Activated CD8-positive, alpha-beta T cell treated with anti-CD3 and anti-CD28 coated beads, Interleukin-2, amount 10 ng/mL, durations not matched to agents 7 days and 5 days (primary cell): Measurements from ENCODE around the gene COL10A1. TPM values are rescaled to one million over a fixed set of nuclear protein-coding genes. Genes with fewer than 3 reads are reported as not detected.

Experiments
- ATAC-seq: fragments of 150-1000 bp; cut with Tn5 transposase; one replicate; pipeline ENCODE4 v1.10.0; 2021; ENCODE audit warnings: moderate library complexity
- CTCF ChIA-PET: fragments of 350-600 bp; sonication (Branson Sonifier 250); formaldehyde crosslinking; loops from one replicate; lab custom pipeline; 2021; ENCODE audit warnings: antibody characterized with exemption; lab: Charles Lee
- POLR2A ChIA-PET: fragments of 350-600 bp; sonication (Branson Sonifier 250); formaldehyde crosslinking; loops from one replicate; lab custom pipeline; 2021; ENCODE audit warnings: antibody characterized with exemption; lab: Charles Lee
- DNase-seq: peaks from one replicate; pipeline ENCODE4 v3.0.0-alpha.2; 2020
- H3K27ac Mint-ChIP-seq: one replicate; pipeline ENCODE4 v1.8.0; 2021; ENCODE audit warnings: mild to moderate bottlenecking, mixed read lengths
- H3K27me3 Mint-ChIP-seq: one replicate; pipeline ENCODE4 v1.8.0; 2021; ENCODE audit warnings: low read depth, mixed read lengths
- H3K36me3 Mint-ChIP-seq: one replicate; pipeline ENCODE4 v1.8.0; 2021; ENCODE audit warnings: low read depth, mixed read lengths
- H3K4me1 Mint-ChIP-seq: one replicate; pipeline ENCODE4 v1.8.0; 2021; ENCODE audit warnings: low read depth, mixed read lengths
- H3K4me3 Mint-ChIP-seq: one replicate; pipeline ENCODE4 v1.8.0; 2021; ENCODE audit warnings: mild to moderate bottlenecking, mixed read lengths
- H3K9me3 Mint-ChIP-seq: one replicate; pipeline ENCODE4 v1.8.0; 2022; ENCODE audit warnings: mixed read lengths; ENCODE audit not compliant: insufficient read depth
- total RNA-seq, 2 experiments: library from RNA; stranded (reverse); gene quantifications; one replicate each; pipeline ENCODE4 v1.2.3, GENCODE V29; 2021

Gene COL10A1
- total RNA-seq, 2 experiments from 2014 or later = not detected

- CTCF ChIA-PET = interaction anchor here (1.3 kb wide), 1 partner anchor 33 kb away, joined by 3 read pairs; no protein-coding TSS in a partner anchor
- no peaks in the 10 kb centered on the region for H3K36me3 Mint-ChIP-seq
- H3K27me3 Mint-ChIP-seq = peaks cover 24% of the 10 kb centered on the region
- H3K27ac Mint-ChIP-seq = no peak overlapping the region
- ATAC-seq = no peak
- H3K9me3 Mint-ChIP-seq = no peaks in the 10 kb centered on the region
- POLR2A ChIA-PET = no interaction called here
- no peak for DNase-seq
- H3K4me1 Mint-ChIP-seq = peaks cover under 1% of the 10 kb centered on the region
- H3K4me3 Mint-ChIP-seq = no peak overlapping the region
Measured at GRCh38 chr6:116078945-116079344, 47.0 kb downstream of the COL10A1 start.

GRCh38 chr6:116078522-116078921, 47.4 kb downstream of the COL10A1 start:
- Mint-ChIP-seq H3K27me3 (peaks cover 26% of the 10 kb centered on the region), H3K4me3 (no peak overlapping the region), H3K4me1 (peaks cover 2% of the 10 kb centered on the region), H3K27ac (no peak overlapping the region), H3K9me3 (no peaks in the 10 kb centered on the region), H3K36me3 (no peaks in the 10 kb centered on the region)
- ATAC-seq (no peak), DNase-seq (no peak)
- ChIA-PET CTCF (interaction anchor here (0.9 to 1.3 kb wide), 2 partner anchors 31 to 34 kb away, joined by 3 read pairs; no protein-coding TSS in a partner anchor), POLR2A (no interaction called here)

GRCh38 chr6:116074732-116075390, 51.1 kb downstream of the COL10A1 start:
- DNase-seq = no peak
- Mint-ChIP-seq H3K9me3 (no peaks in the 10 kb centered on the region), H3K27me3 (peaks cover 15% of the 10 kb centered on the region), H3K4me1 (peaks cover 5% of the 10 kb centered on the region), H3K36me3 (no peaks in the 10 kb centered on the region), H3K4me3 (no peak overlapping the region), H3K27ac (no peak overlapping the region)
- ChIA-PET CTCF (interaction anchor here (1.1 kb wide), 1 partner anchor 64 kb away, joined by 3 read pairs; no protein-coding TSS in a partner anchor), POLR2A (no interaction called here)
- no peak for ATAC-seq

DNA sequence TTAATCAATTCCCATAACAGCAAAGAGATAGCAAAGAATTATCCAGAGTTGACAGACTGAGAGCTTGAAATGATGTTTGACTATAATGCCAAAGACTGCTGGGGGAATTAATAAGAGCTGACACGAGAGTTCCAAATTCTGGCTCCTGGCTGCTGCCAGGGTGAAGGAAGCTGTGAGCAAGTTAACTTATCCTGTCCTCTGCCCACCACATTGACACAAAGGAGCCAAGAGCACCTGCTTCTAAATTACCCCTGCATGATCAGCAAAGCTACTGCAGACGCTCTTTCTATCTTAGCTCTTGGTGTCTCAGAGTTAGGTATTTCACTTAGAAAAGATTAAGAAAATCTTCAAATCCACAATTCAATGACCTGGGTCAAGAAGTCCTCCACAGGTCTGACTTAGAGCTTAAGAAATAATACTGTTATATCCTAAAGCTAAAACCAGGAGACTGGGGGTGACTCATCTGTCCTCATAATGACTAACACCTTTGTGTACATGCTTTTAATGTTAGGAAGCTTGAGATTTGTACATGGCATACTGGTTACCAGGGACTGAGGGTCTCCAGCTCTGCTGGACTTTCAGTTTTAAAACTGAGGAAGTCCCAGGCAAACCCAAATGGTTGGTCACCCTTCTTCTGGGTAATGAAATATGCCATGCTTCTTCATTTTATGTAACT, 52.0 kb downstream of the COL10A1 start:
- DNase-seq (no peak), ATAC-seq (no peak)
- Mint-ChIP-seq H3K27ac (no peak overlapping the region), H3K4me3 (no peak overlapping the region), H3K36me3 (no peaks in the 10 kb centered on the region), H3K4me1 (peaks cover 5% of the 10 kb centered on the region), H3K27me3 (peaks cover 15% of the 10 kb centered on the region), H3K9me3 (no peaks in the 10 kb centered on the region)
- POLR2A ChIA-PET = no interaction called here
- CTCF ChIA-PET = interaction anchor here (0.9 to 1.1 kb wide), 2 partner anchors 41 to 63 kb away, joined by 3 read pairs; no protein-coding TSS in a partner anchor

GRCh38 chr6:116072368-116072767, 53.6 kb downstream of the COL10A1 start:
- peaks cover 9% of the 10 kb centered on the region for H3K27me3 Mint-ChIP-seq
- DNase-seq (no peak), ATAC-seq (no peak)
- H3K36me3 Mint-ChIP-seq = no peaks in the 10 kb centered on the region
- H3K27ac Mint-ChIP-seq = no peak overlapping the region
- POLR2A ChIA-PET = no interaction called here
- no peak overlapping the region for H3K4me3 Mint-ChIP-seq
- no peaks in the 10 kb centered on the region for H3K9me3 Mint-ChIP-seq
- CTCF ChIA-PET = no interaction called here
- H3K4me1 Mint-ChIP-seq = peaks cover 5% of the 10 kb centered on the region

DNA sequence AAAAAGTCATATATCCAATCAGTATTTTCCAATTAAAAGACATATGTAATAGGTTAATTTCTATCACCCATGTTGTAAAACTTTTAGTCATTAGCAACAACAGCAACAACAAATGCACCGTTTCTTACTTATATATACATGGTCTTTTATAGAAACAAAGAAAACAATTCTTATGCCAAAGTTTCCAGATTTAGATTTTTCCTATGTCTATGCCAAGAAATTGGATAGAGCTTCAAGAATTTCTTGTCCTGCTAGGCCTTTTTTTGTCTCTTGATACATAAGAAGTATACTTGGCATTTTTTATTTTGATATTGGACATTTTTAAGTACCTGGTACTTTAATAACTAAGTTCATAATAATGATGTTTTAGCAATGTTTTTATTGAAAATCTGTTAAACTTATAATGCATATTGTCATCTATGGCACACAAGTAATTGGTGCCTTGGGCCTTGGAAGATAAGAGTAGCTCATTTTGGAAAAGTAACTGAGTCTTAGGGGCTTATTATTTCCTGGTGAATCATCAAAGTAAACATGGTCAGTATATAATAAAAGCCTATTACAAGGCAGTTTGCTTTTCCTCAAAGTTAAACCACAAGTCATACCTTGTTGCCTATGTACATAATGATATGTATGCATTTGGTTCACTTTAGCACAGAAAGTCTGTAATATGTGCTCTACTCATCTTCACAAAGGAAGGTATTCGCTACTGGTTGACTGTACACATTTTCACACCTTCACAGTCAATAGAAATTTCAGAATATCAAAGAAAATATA, 55.1 kb downstream of the COL10A1 start:
- H3K4me3 Mint-ChIP-seq = no peak overlapping the region
- no peak for ATAC-seq
- CTCF ChIA-PET = no interaction called here
- DNase-seq = no peak
- peaks cover 5% of the 10 kb centered on the region for H3K4me1 Mint-ChIP-seq
- POLR2A ChIA-PET = no interaction called here
- no peak overlapping the region for H3K27ac Mint-ChIP-seq
- no peaks in the 10 kb centered on the region for H3K36me3 Mint-ChIP-seq
- H3K27me3 Mint-ChIP-seq = peaks cover 6% of the 10 kb centered on the region
- no peaks in the 10 kb centered on the region for H3K9me3 Mint-ChIP-seq

- Mint-ChIP-seq H3K27me3 (peaks cover 3% of the 10 kb centered on the region), H3K36me3 (no peaks in the 10 kb centered on the region), H3K4me1 (peaks cover 5% of the 10 kb centered on the region), H3K9me3 (no peaks in the 10 kb centered on the region), H3K4me3 (no peak overlapping the region), H3K27ac (no peak overlapping the region)
- no peak for ATAC-seq
- CTCF ChIA-PET = no interaction called here
- DNase-seq = no peak
- POLR2A ChIA-PET = no interaction called here
Measured at GRCh38 chr6:116070101-116070500, 55.8 kb downstream of the COL10A1 start.

Other genes with a start within 250 kb of the COL10A1 start
- under 1 TPM; 0.03 TPM for gene FRK, start 65.2 kb downstream of the COL10A1 start, total RNA-seq
- gene NT5DC1, start 25.3 kb downstream of the COL10A1 start, total RNA-seq = 10 to 100 TPM; 29.5 to 32.9 TPM
- 10 to 100 TPM; 19.3 to 19.8 TPM for gene TSPYL4, start 127.9 kb upstream of the COL10A1 start, total RNA-seq
- 10 to 100 TPM; 37.8 to 38.4 TPM for gene TSPYL1, start 153.8 kb upstream of the COL10A1 start, total RNA-seq
- gene DSE, start 244.8 kb upstream of the COL10A1 start, total RNA-seq = 1 to 10 TPM; 3.7 to 3.8 TPM